ENCODE data around the gene VWA5A. TPM values are rescaled to one million over a fixed set of nuclear protein-coding genes. Genes with fewer than 3 reads are reported as not detected.
"Not testable (repeated sequence)": the region's sequence is repeated elsewhere in the genome, so short reads cannot be mapped to it uniquely, and the experiment has no call there.

The VWA5A gene
- total RNA-seq, 1 donor from 2014 or later = 9.1 TPM

- no peak for DNase-seq (ENCODE audit: extremely low read depth, low read depth, low spot score)
Observed at GRCh38 chr11:124093330-124093729, 21.9 kb upstream of the VWA5A start.

- DNase-seq (ENCODE audit: extremely low read depth, low read depth, low spot score) = no peak
Observed at GRCh38 chr11:124094731-124095130, 20.5 kb upstream of the VWA5A start.

GRCh38 chr11:124096364-124096763, 18.9 kb upstream of the VWA5A start:
- DNase-seq (ENCODE audit: extremely low read depth, low read depth, low spot score) = no peak

DNA sequence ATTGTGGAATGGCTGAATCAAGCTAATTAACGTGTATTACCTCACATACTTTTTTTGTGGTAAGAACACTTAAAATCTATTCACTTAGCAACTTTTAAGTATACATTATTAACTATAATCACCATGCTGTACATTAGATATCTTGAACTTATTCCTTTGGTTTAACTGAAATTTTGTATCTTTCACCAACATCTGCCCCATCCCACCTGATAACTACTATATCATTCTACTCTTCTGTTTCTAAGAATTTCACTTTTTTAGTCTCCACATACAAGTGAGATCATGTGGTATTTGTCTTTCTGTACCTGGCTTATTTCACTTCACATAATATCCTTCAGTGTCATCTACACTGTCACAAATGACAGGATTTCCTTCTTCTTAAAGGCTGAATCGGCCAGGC, 17.1 kb upstream of the VWA5A start:
- DNase-seq (ENCODE audit: extremely low read depth, low read depth, low spot score) = no peak

GRCh38 chr11:124101737-124102136, 13.5 kb upstream of the VWA5A start:
- no peak for DNase-seq (ENCODE audit: extremely low read depth, low read depth, low spot score)

DNA sequence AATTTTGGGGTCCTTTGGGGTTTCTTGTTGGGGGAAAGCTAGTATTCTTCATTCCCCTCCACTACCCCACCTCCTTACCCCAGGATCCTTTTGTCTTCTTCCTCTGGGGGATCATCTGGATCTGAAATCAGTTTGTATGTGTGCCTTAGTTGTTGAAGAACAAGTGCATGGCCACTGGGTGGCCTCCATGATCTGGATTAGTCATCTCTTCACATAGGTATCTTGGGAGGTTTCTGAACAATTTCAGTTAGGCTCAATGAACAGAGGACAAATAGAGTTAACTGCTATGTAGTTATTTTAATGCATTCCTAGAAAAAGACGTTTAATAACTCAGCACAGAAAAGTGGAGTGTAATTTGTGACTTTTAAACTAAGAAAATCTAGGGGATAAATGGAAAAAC, 7.1 kb upstream of the VWA5A start:
- DNase-seq (ENCODE audit: extremely low read depth, low read depth, low spot score) = peak; percentile 41

DNA sequence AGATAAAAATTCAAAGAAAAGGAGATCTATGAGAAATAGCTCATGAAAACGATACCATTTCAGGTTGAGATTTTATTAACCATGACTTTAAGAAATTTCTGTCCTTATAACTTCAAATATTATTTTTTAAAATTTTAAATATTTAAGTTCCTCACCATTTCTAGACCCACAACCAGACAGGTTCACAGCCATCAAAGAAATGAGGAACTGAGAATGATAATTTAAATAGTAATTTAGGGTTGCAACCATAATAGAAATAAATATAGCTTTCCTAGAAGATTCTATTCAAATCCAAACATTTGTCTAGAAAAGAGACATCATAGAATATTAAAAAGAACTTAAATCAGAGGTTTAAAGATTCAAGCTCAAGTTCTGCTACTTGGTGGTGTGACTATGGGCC, 5.9 kb upstream of the VWA5A start:
- no peak for DNase-seq (ENCODE audit: extremely low read depth, low read depth, low spot score)

GRCh38 chr11:124110201-124110600, 5.0 kb upstream of the VWA5A start:
- no peak for DNase-seq (ENCODE audit: extremely low read depth, low read depth, low spot score)

GRCh38 chr11:124113890-124114289, 1.4 kb upstream of the VWA5A start:
- no peak for DNase-seq (ENCODE audit: extremely low read depth, low read depth, low spot score)

DNA sequence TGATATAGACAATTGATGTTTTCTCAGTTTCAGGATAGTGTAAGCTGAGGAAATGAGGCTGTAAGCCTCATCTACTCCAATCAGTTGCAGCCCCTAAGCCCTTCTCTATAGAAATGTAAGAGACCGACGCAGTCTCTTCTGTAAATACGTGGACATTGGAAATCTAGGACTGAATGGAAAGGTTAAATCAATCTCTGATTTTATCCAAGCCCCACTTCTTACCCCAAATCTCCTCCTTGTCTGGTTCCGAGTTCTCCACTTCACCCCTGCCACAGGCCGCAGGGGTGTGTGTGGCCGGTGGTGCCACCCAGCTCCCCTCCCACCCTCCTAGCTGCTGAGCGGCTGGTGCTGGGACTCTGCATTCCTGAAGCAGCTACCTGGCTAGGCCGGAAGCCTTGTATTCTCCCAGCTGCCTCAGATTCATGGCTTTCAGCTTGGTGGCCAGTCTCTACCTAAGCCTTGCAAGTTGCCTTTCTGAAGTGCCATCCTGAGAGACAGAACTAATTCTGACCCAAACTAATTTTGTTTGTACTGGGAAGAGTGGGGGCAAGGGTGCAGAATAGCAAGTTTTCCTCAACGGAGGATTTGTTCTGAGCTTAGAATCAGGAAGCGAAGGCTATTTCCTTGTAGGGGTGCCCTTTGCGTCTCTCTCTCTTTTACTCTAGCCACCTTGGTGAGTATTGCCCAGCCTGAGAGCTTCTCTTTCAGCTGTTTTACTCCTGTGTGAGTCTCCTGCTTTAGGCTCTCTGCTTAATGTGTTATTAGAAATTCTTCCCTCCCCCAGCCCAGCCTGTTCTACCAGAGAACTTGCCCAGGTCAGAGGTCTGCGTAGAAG, 749 bp downstream of the VWA5A start:
- DNase-seq (ENCODE audit: extremely low read depth, low read depth, low spot score) = no peak

DNA sequence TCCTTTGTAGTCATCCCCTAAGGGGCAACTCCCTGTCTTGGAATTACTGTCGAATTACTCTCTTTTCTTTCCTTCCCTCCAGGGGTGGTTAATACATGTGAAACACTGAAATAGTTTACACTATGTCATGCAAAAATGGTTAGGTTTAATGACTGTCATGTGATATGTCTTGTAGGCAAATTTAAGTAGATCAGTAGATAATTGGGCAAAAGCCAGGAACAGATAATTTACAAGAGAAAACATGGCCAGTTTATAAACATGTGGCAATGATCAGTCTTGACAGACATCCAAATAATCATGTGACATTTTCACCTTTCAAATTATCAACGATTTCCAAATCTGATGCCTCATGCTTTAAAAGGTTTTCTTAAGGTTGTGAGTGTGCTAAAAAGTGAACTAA, 3.9 kb downstream of the VWA5A start:
- no peak for DNase-seq (ENCODE audit: extremely low read depth, low read depth, low spot score)

- no peak for DNase-seq (ENCODE audit: extremely low read depth, low read depth, low spot score)
Observed at GRCh38 chr11:124120891-124121290, 5.6 kb downstream of the VWA5A start.

- no peak for DNase-seq (ENCODE audit: extremely low read depth, low read depth, low spot score)
Observed at GRCh38 chr11:124122123-124122522, 6.9 kb downstream of the VWA5A start.

DNA sequence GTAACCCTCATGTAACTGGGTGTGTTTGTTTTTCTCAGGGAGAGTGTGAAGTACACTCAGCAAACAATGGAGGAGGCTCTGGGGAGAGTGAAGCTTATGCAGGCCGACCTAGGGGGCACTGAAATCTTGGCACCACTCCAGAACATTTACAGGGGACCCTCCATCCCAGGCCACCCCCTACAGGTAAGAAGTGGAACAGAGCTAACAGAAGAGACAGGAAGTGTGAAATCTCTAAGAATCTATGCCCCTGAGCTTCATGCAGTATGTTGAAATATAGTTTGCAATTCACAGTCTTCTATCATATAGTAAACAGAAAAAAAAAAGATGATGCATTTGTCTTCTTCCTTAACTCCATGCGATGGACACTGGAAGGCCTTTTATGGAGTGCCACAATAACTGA, 8.4 kb downstream of the VWA5A start:
- DNase-seq (ENCODE audit: extremely low read depth, low read depth, low spot score) = no peak

- not testable (repeated sequence) for DNase-seq (ENCODE audit: extremely low read depth, low read depth, low spot score)
Observed at GRCh38 chr11:124127134-124127533, 11.9 kb downstream of the VWA5A start.

DNA sequence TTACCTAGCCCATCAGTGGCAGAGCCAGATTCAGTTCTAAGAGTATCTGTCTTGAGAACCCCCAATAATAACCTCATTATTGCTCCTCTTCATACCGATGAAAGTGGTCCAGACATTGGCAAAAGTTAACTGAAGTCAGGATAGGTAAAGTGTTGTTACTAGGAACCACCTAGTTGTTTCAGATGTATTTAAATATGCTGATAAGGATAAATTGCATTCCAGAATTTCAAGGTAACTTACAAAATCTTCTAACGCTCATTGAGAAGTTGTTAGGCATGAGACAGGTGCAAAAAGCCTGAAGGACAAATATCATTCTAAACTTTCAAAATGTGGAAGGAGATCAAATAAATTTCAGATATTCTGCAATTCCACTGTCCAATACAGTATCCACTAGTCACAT, 27.8 kb downstream of the VWA5A start:
- no peak for DNase-seq (ENCODE audit: extremely low read depth, low read depth, low spot score)

GRCh38 chr11:124147951-124148350, 32.7 kb downstream of the VWA5A start:
- DNase-seq (ENCODE audit: extremely low read depth, low read depth, low spot score) = no peak

DNA sequence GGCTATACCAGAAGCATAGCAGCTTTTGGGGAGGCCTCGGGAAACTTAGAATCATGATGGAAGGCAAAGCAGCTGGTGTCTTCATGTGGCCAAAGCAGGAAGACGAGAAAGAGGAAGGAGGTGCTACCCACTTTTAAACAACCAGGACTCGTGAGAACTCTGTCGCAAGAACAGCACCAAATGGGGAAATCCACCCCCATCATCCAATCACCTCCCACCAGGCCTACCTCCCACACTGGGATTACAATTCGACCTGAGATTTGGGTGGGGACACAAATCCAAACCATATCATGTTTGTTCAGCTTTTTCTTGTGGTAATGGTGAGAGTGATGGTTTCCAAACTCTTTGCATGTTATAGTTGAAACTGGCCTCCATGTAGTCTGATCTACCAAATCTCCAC, 35.4 kb downstream of the VWA5A start:
- DNase-seq (ENCODE audit: extremely low read depth, low read depth, low spot score) = no peak

GRCh38 chr11:124152770-124153407, 37.6 kb downstream of the VWA5A start:
- no peak for DNase-seq (ENCODE audit: extremely low read depth, low read depth, low spot score)

GRCh38 chr11:124153821-124154220, 38.6 kb downstream of the VWA5A start:
- no peak for DNase-seq (ENCODE audit: extremely low read depth, low read depth, low spot score)

DNA sequence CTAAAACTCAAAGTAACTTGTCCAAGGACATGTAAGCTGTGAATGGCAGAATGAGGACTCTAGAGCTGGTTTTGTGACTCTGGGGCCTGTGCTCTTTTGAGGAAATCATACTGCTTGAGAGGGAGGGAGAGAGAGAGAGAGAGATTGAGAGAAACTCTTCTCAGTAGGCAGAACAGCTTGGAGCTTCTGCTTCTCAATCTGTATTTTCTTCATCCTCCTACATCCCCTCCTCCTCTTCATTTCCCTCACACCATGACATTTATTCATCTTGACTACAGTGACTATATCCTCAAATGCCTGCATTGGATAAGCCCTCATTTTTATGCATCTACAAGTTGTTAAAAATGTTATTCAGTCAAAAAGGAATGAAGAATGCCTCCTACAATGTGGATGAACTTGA, 44.2 kb downstream of the VWA5A start:
- no peak for DNase-seq (ENCODE audit: extremely low read depth, low read depth, low spot score)

DNA sequence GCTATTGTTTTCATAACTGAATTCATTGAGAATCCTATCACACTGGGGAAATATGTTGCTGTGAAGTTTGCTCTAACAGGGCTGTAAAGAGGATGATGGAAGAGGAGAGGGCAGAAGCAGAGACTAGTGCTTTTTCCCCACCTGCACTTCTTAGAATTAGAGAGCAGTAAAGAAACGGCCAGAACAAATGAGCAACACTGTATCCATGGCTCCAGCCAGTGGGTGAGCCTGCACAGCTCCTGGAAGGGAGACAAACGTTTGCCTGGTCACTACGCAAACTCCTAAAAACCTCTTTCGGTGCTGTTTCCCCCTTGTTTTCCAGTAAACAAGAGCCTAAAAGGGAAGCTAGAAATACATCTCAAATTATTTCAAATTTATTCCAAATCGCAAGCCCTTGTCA, 45.7 kb downstream of the VWA5A start:
- no peak for DNase-seq (ENCODE audit: extremely low read depth, low read depth, low spot score)

All from glomerular endothelial cell (primary cell).